ENCODE results near the gene DPYSL4. TPM values are rescaled to one million over a fixed set of nuclear protein-coding genes. Genes with fewer than 3 reads are reported as not detected.

Gene DPYSL4
- total and polyA plus RNA-seq, 2 of the 13 experiments (the other 11 are each of a cell fraction or from before 2014, with no cell fraction given): 0.84 to 1.2 TPM

- Histone ChIP-seq H3K9me3 (ENCODE audit: low read length) (no peaks in the 10 kb centered on the region), H3K4me2 (ENCODE audit: low read depth, low read length) (no peak overlapping the region), H4K20me1 (ENCODE audit: insufficient read depth, low read length) (no peaks in the 10 kb centered on the region), H3K27me3 (ENCODE audit: control insufficient read depth in 1 of 2, insufficient read depth in 2 of 2, low read length in 2 of 2) (peaks cover 8 to 42% of the 10 kb centered on the region in 2 experiments), H3K9ac (ENCODE audit: insufficient read depth, low read depth, low read length) (no peak overlapping the region), H3K79me2 (ENCODE audit: insufficient read depth, low read length) (no peaks in the 10 kb centered on the region), H2AFZ (ENCODE audit: low read length) (no peak overlapping the region), H3K27ac (ENCODE audit: extremely low read length, insufficient read depth, low read length) (no peak overlapping the region), H3K4me3 (replicated peaks in 1 of 3; ENCODE audit: insufficient read depth in 1 of 3, low read depth in 2 of 3, low read length in 3 of 3) (no peak overlapping the region), H3K4me1 (ENCODE audit: insufficient read depth, low read length) (no peaks in the 10 kb centered on the region), H3K36me3 (replicated peaks in 1 of 2; ENCODE audit: control insufficient read depth in 1 of 2, insufficient read depth in 2 of 2, low read length in 2 of 2) (no peaks in the 10 kb centered on the region)
- no peak for DNase-seq (ENCODE audit: low spot score)
- ChIA-PET CTCF (ENCODE audit: low intra/inter-chr PET ratio, low total read pairs) (interaction anchor here (1.2 kb wide), 1 partner anchor 118 kb away, joined by 3 read pairs; no protein-coding TSS in a partner anchor), POLR2A (no interaction called here)
- FAIRE-seq: no peak
- in situ Hi-C loops (cut with HindIII; ENCODE audit: extremely low pct_ligation_motif_present, low pct_unique_long_range_greater_than_20kb): loop anchor here (10.0 kb wide), 1 partner anchor 246 kb away; no protein-coding TSS in a partner anchor
- 0% methylated on average over 3 of the region's 7 CpGs for WGBS (ENCODE audit: low lambda C conversion rate)
- no peak for ATAC-seq
- TF ChIP-seq ZSCAN20 (CRISPR knock-in tag; IDR thresholded peaks at IDR 0.05; ENCODE audit: borderline replicate concordance): no peak
- BruUV-seq (replicated peaks): no TSS peak
- intact Hi-C loops (cut with micrococcal nuclease; ENCODE audit: unreplicated experiment): no loop called here
Measured at GRCh38 chr10:132141076-132141475, 45.7 kb upstream of the DPYSL4 start.

GRCh38 chr10:132141526-132142395, 45.0 kb upstream of the DPYSL4 start:
- Histone ChIP-seq H4K20me1 (ENCODE audit: insufficient read depth, low read length) (no peaks in the 10 kb centered on the region), H3K27ac (ENCODE audit: extremely low read length, insufficient read depth, low read length) (no peak overlapping the region), H3K4me2 (ENCODE audit: low read depth, low read length) (no peak overlapping the region), H3K79me2 (ENCODE audit: insufficient read depth, low read length) (no peaks in the 10 kb centered on the region), H2AFZ (ENCODE audit: low read length) (no peak overlapping the region), H3K27me3 (ENCODE audit: control insufficient read depth in 1 of 2, insufficient read depth in 2 of 2, low read length in 2 of 2) (peaks cover 9 to 42% of the 10 kb centered on the region in 2 experiments), H3K9me3 (ENCODE audit: low read length) (no peaks in the 10 kb centered on the region), H3K36me3 (replicated peaks in 1 of 2; ENCODE audit: control insufficient read depth in 1 of 2, insufficient read depth in 2 of 2, low read length in 2 of 2) (no peaks in the 10 kb centered on the region), H3K4me1 (ENCODE audit: insufficient read depth, low read length) (no peaks in the 10 kb centered on the region), H3K4me3 (replicated peaks in 1 of 3; ENCODE audit: insufficient read depth in 1 of 3, low read depth in 2 of 3, low read length in 3 of 3) (no peak overlapping the region), H3K9ac (ENCODE audit: insufficient read depth, low read depth, low read length) (no peak overlapping the region)
- intact Hi-C loops (cut with micrococcal nuclease; ENCODE audit: unreplicated experiment) (no loop called here), in situ Hi-C loops (cut with HindIII; ENCODE audit: extremely low pct_ligation_motif_present, low pct_unique_long_range_greater_than_20kb) (loop anchor here (10.0 kb wide), 1 partner anchor 247 kb away; no protein-coding TSS in a partner anchor)
- DNase-seq (ENCODE audit: low spot score): no peak
- FAIRE-seq: no peak
- 63% methylated on average over 17 of the region's 32 CpGs for WGBS (ENCODE audit: low lambda C conversion rate)
- CTCF ChIA-PET (ENCODE audit: low intra/inter-chr PET ratio, low total read pairs): interaction anchor here (1.2 kb wide), 1 partner anchor 119 kb away, joined by 3 read pairs; no protein-coding TSS in a partner anchor
- ATAC-seq: no peak
- BruUV-seq (replicated peaks): no TSS peak
- POLR2A ChIA-PET: no interaction called here
- TF ChIP-seq ZNF800 (CRISPR knock-in tag; IDR thresholded peaks at IDR 0.05): no peak
- TF ChIP-seq ZNF296 (CRISPR knock-in tag; conservative IDR thresholded peaks at IDR 0.05): no peak
- no peak for TF ChIP-seq KLF13 (CRISPR knock-in tag; IDR thresholded peaks at IDR 0.05)
- no peak for TF ChIP-seq ZMAT5 (CRISPR knock-in tag; IDR thresholded peaks at IDR 0.05; ENCODE audit: borderline replicate concordance, low read depth)
- no peak for TF ChIP-seq ETV5 (CRISPR knock-in tag; IDR thresholded peaks at IDR 0.05; ENCODE audit: borderline replicate concordance)
- no peak for TF ChIP-seq ZNF335 (CRISPR knock-in tag; IDR thresholded peaks at IDR 0.05)
- TF ChIP-seq TBX2 (CRISPR knock-in tag; IDR thresholded peaks at IDR 0.05; ENCODE audit: borderline replicate concordance): no peak
- TF ChIP-seq ZNF740 (CRISPR knock-in tag; IDR thresholded peaks at IDR 0.05): no peak
- no peak for TF ChIP-seq PRDM4 (CRISPR knock-in tag; IDR thresholded peaks at IDR 0.05; ENCODE audit: borderline replicate concordance)
- TF ChIP-seq ZNF350 (CRISPR knock-in tag; IDR thresholded peaks at IDR 0.05; ENCODE audit: borderline replicate concordance, low read depth): no peak
